NCI-H2196 treated with DMSO at 0.1 percent for 48 hours (cell line): Measurements from ENCODE around the gene PPM1F.

Experiments used
- DNase-seq: peaks from one replicate; lab custom pipeline; 2025; ENCODE audit not compliant: unreplicated experiment; lab: John Stamatoyannopoulos, UW

Gene PPM1F

GRCh38 chr22:21977814-21978213, 25.2 kb upstream of the PPM1F start:
- DNase-seq: no peak

GRCh38 chr22:21975854-21976345, 23.3 kb upstream of the PPM1F start:
- no peak for DNase-seq

- no peak for DNase-seq
These were observed 22.6 kb upstream of the PPM1F start for GRCh38 chr22:21975273-21975672.

- DNase-seq: no peak
These were observed 21.5 kb upstream of the PPM1F start for GRCh38 chr22:21974058-21974649.

GRCh38 chr22:21972806-21973205, 20.2 kb upstream of the PPM1F start:
- no peak for DNase-seq

GRCh38 chr22:21972293-21972779, 19.7 kb upstream of the PPM1F start:
- no peak for DNase-seq

GRCh38 chr22:21971858-21972275, 19.2 kb upstream of the PPM1F start:
- no peak for DNase-seq

GRCh38 chr22:21970800-21971617, 18.4 kb upstream of the PPM1F start:
- no peak for DNase-seq

- DNase-seq: no peak
These were observed 17.6 kb upstream of the PPM1F start for GRCh38 chr22:21970037-21970799.

GRCh38 chr22:21968452-21969129, 15.9 kb upstream of the PPM1F start:
- no peak for DNase-seq

GRCh38 chr22:21967693-21968271, 15.1 kb upstream of the PPM1F start:
- no peak for DNase-seq

GRCh38 chr22:21966643-21967516, 14.2 kb upstream of the PPM1F start:
- DNase-seq: no peak

- DNase-seq: no peak
These were observed 13.2 kb upstream of the PPM1F start for GRCh38 chr22:21965762-21966288.

- DNase-seq: no peak
These were observed 12.4 kb upstream of the PPM1F start for GRCh38 chr22:21964918-21965484.

GRCh38 chr22:21964234-21964633, 11.6 kb upstream of the PPM1F start:
- no peak for DNase-seq

GRCh38 chr22:21963790-21964211, 11.2 kb upstream of the PPM1F start:
- DNase-seq: no peak

GRCh38 chr22:21963286-21963685, 10.6 kb upstream of the PPM1F start:
- no peak for DNase-seq

- no peak for DNase-seq
These were observed 10.0 kb upstream of the PPM1F start for GRCh38 chr22:21962655-21962949.
